Fibroblast of upper back skin (primary cell): ENCODE measurements around the gene DSE.

Experiments used
- DNase-seq: peaks from one replicate; pipeline ENCODE4 v3.0.0-alpha.2; 2013

The DSE gene

DNA sequence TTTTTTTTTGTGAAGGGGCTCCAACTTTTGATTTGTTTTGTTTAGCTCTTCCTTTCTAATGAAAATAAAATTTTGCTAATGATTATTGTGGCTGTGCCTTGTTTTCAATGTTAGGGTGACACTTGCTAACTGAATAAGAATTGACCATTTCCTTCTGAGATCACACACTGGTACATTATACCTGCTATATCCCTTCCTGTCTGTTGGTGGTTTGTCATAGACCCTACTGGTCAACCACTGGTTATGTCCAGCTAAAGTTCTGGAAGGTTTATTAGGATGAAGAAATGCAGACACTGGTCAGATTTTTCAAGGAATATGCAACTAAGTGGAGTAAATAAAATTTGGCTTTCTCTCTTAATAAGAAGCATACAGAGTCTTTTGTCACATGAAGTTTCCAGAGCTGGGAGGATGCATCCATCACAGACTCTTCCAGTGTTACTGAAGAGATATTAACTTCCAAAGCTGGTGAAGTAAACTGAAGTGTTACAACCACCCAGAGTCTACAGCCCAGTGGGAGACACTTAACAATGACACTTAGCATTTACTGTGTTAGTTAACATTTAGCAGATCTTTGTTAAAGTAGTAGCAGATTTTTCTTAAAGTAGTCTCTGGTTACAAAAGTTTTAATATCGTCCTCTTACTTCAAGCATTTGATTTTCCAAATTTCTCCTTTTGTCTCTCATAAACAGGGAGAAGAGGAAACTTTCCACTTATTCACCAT lies 121.0 kb downstream of the DSE start:
- DNase-seq, result no peak

DNA sequence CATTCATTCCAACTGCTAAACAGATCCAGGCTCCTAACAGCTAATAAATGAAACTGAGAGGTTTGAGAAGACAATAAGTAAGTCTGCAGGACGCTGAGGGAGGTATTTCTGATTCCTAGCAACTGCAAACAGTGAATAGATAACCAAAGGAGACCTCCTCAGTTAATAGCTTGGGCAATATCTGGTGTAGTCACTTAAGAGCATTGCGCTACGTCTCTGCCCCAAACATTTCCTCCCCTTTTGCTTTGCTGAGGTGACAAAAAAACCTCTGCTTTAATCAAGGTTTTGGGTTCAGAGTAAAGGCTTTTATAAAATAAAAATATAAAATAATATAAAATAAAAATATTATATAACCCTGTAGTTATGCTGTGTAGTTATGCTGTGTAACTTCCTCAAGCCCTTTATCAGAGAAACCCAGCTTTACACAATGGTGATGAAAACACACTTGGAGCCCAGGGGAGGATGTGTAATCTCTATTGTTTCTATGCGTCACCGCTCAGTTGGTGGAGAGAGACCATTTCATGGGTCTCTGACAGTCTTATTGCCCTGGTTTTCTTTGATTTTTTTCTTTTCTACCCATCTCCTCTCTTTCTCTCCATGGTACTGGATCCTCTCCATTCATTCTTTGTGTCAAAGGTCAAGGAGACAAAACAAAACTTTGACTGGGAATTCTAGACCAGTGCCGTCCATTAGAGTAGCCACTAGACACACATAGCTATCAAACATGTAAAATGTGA lies 121.8 kb downstream of the DSE start:
- no peak for DNase-seq
